HEK293T (cell line): ENCODE measurements around the gene TMEM117.

Experiments
- CTCF ChIA-PET: fragments of 350-600 bp; formaldehyde crosslinking; extraction: SDS; loops from one replicate; lab custom pipeline; 2021; ENCODE audit warnings: antibody characterized with exemption, inconsistent platforms; lab: Yijun Ruan, JAX
- POLR2A ChIA-PET: fragments of 350-600 bp; formaldehyde crosslinking; extraction: SDS; loops from one replicate; lab custom pipeline; 2020; ENCODE audit warnings: antibody characterized with exemption, inconsistent platforms; lab: Yijun Ruan, JAX
- DNase-seq: peaks from one replicate; pipeline ENCODE4 v3.0.0; 2012; ENCODE audit warnings: mixed read lengths; ENCODE audit errors: extremely low spot score
- ARNT ChIP-seq: fragments of 450-650 bp; IDR thresholded peaks from 2 replicates; pipeline ENCODE4 v1.6.1; 2017; ENCODE audit warnings: mild to moderate bottlenecking
- BHLHE40 ChIP-seq: fragments of 450-650 bp; IDR thresholded peaks from 2 replicates; pipeline ENCODE4 v1.6.1; 2016; ENCODE audit warnings: mild to moderate bottlenecking, moderate library complexity, borderline replicate concordance
- CTBP1 ChIP-seq: fragments of 450-650 bp; IDR thresholded peaks from 2 replicates; pipeline ENCODE4 v1.6.1; 2016; ENCODE audit warnings: borderline replicate concordance
- ELF4 ChIP-seq: fragments of 450-650 bp; IDR thresholded peaks from 2 replicates; pipeline ENCODE4 v1.6.1; 2017; ENCODE audit warnings: antibody characterized with exemption
- FOXA1 ChIP-seq: fragments of 450-650 bp; IDR thresholded peaks from 2 replicates; pipeline ENCODE4 v1.6.1; 2016; ENCODE audit warnings: mild to moderate bottlenecking
- FOXK2 ChIP-seq: fragments of 450-650 bp; IDR thresholded peaks from 2 replicates; pipeline ENCODE4 v1.6.1; 2016; ENCODE audit warnings: mild to moderate bottlenecking
- FOXM1 ChIP-seq: fragments of 450-650 bp; IDR thresholded peaks from 2 replicates; pipeline ENCODE4 v1.6.1; 2017; ENCODE audit warnings: mild to moderate bottlenecking, borderline replicate concordance
- HDGF ChIP-seq: fragments of 450-650 bp; IDR thresholded peaks from 2 replicates; pipeline ENCODE4 v1.6.1; 2017; ENCODE audit warnings: antibody characterized with exemption, borderline replicate concordance
- L3MBTL2 ChIP-seq: fragments of 450-650 bp; conservative IDR thresholded peaks from 2 replicates; pipeline ENCODE4 v1.6.1; 2016; ENCODE audit warnings: mild to moderate bottlenecking
- LEF1 ChIP-seq: fragments of 450-650 bp; IDR thresholded peaks from 2 replicates; pipeline ENCODE4 v1.6.1; 2017; ENCODE audit warnings: mild to moderate bottlenecking, borderline replicate concordance
- NFRKB ChIP-seq: fragments of 450-650 bp; IDR thresholded peaks from 2 replicates; pipeline ENCODE4 v1.6.1; 2016; ENCODE audit warnings: mild to moderate bottlenecking, moderate library complexity
- SP1 ChIP-seq: fragments of 450-650 bp; IDR thresholded peaks from 2 replicates; pipeline ENCODE4 v1.6.1; 2017
- SUZ12 ChIP-seq: fragments of 450-650 bp; IDR thresholded peaks from 2 replicates; pipeline ENCODE4 v1.6.1; 2016; ENCODE audit warnings: mild to moderate bottlenecking
- TARDBP ChIP-seq: fragments of 450-650 bp; IDR thresholded peaks from 2 replicates; pipeline ENCODE4 v1.6.1; 2016
- ZNF384 ChIP-seq: fragments of 450-650 bp; IDR thresholded peaks from 2 replicates; pipeline ENCODE4 v1.6.1; 2016
- TF ChIP-seq, protein P1 (sequence below): fragments of 450-650 bp; IDR thresholded peaks from 2 replicates; pipeline ENCODE4 v1.6.1; 2016

Gene TMEM117

DNA sequence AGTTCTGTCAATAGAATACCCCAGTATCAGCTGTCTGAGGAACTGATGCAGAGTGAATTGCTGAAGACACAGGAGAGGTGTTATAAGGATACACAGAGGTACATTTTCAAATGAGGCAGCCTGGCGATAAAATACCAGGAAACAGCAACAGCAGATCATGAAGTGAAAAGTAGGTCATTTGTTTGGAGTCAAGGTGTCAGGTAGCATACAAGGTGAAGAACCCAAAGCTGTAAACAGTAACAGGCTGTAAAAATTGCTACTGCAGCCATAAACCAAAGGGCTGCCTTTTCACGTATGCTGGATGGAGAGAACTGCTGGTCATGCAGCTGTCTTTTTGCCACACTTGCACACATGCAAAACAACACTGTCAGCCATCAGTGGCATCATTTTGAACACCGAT, 20.5 kb upstream of the TMEM117 start:
- no peak for DNase-seq
- ChIA-PET CTCF (no interaction called here), POLR2A (interaction anchor here (3.2 kb wide), 1 partner anchor 10 kb away, joined by 23 read pairs; the partner anchor contains the start of gene TWF1)
- TF ChIP-seq FOXK2 (no peak), SP1 (no peak), HDGF (no peak), ELF4 (no peak), FOXM1 (no peak), TARDBP (no peak), CTBP1 (no peak)

DNA sequence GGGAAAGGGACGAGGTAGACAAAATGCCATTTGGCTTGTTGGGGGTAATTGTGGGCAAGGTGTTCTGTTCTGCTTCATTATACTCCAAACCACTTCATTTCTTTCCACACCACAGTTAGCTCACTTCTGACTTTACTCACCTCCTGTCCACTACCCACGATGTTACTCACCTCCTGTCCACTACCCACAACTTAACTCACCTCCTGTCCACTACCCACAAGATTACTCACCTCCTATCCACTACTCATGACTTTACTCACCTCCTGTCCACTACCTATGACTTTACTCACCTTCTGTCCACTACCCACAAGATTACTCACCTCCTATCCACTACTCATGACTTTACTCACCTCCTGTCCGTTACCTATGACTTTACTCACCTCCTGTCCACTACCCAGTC, 19.7 kb upstream of the TMEM117 start:
- CTCF ChIA-PET = no interaction called here
- no peak for DNase-seq
- POLR2A ChIA-PET = interaction anchor here (3.2 kb wide), 1 partner anchor 10 kb away, joined by 23 read pairs; the partner anchor contains the start of gene TWF1
- TF ChIP-seq FOXK2 = no peak
- no peak for TF ChIP-seq ARNT
- TF ChIP-seq CTBP1 = no peak
- no peak for TF ChIP-seq LEF1
- TF ChIP-seq NFRKB = no peak
- TF ChIP-seq BHLHE40 = no peak
- no peak for TF ChIP-seq ELF4
- no peak for TF ChIP-seq FOXM1
- TF ChIP-seq SP1 = no peak
- TF ChIP-seq TARDBP = no peak
- TF ChIP-seq, protein P1, sequence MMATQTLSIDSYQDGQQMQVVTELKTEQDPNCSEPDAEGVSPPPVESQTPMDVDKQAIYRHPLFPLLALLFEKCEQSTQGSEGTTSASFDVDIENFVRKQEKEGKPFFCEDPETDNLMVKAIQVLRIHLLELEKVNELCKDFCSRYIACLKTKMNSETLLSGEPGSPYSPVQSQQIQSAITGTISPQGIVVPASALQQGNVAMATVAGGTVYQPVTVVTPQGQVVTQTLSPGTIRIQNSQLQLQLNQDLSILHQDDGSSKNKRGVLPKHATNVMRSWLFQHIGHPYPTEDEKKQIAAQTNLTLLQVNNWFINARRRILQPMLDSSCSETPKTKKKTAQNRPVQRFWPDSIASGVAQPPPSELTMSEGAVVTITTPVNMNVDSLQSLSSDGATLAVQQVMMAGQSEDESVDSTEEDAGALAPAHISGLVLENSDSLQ = no peak
- TF ChIP-seq FOXA1 = no peak
- no peak for TF ChIP-seq L3MBTL2
- no peak for TF ChIP-seq ZNF384
- no peak for TF ChIP-seq SUZ12
- no peak for TF ChIP-seq HDGF

DNA sequence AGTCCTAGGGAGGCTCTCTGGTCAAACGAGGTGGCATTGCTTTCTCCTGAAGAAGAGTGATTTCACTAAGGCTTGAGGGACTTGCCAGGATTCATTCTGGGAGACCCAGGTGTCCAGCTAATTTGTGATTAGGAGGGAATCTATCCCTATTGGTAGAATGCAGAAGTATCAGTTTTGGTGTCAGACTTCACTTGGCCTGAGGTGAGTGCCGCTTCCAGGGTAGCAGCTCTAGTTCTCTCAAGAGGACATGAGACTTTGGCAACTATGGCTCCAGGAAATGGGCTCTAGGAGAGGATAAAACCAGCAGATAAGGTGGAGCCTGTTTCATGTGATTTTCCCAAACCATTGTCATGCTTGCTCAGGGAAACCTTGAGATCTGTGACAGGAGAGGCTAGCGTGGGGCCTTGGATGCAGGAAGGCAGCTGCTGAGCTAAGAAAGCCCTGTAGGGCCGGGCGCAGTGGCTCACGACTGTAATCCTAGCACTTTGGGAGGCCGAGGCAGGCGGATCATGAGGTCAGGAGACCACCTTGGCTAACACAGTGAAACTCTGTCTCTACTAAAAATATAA, 11.6 kb upstream of the TMEM117 start:
- no peak for DNase-seq
- CTCF ChIA-PET = no interaction called here
- TF ChIP-seq ZNF384 (no peak), FOXM1 (no peak), L3MBTL2 (no peak), SUZ12 (no peak), ELF4 (no peak), LEF1 (no peak), SP1 (no peak), FOXK2 (no peak), NFRKB (no peak), CTBP1 (no peak), TARDBP (no peak), BHLHE40 (no peak), FOXA1 (no peak), ARNT (no peak)
- TF ChIP-seq, protein P1 = no peak
- POLR2A ChIA-PET = interaction anchor here (0.6 kb wide), 1 partner anchor 17 kb away, joined by 3 read pairs; no protein-coding TSS in a partner anchor

DNA sequence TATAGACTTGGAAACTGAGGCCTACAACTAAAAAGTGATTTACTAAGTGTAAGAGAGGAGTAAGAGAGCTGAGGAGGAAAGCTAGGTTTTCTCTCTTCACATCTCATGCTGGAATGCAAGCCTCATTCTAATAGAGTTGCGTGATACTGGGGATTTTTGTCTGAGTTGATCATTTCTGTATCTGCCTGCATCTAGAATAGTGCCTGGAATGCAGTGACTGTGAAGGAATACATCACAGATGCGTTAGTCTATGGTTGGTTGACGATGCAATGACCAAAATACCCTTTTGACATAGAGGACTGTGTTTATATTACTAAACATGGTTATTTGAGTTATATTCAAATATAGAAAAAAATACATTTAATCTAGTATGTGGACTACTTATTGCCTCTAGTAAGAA, 9.2 kb upstream of the TMEM117 start:
- no peak for DNase-seq
- POLR2A ChIA-PET = interaction anchor here (0.9 to 1.2 kb wide), 2 partner anchors 9 to 20 kb away, joined by 3 to 6 read pairs; partner anchors contain the start of genes TMEM117 and TWF1
- CTCF ChIA-PET = no interaction called here
- TF ChIP-seq SUZ12 = no peak
- no peak for TF ChIP-seq FOXM1
- no peak for TF ChIP-seq LEF1
- TF ChIP-seq ARNT = no peak
- TF ChIP-seq ELF4 = no peak
- TF ChIP-seq L3MBTL2 = no peak
- TF ChIP-seq SP1 = no peak
- no peak for TF ChIP-seq FOXA1
- TF ChIP-seq NFRKB = no peak
- TF ChIP-seq CTBP1 = no peak
- no peak for TF ChIP-seq TARDBP
- TF ChIP-seq, protein P1 = no peak

DNA sequence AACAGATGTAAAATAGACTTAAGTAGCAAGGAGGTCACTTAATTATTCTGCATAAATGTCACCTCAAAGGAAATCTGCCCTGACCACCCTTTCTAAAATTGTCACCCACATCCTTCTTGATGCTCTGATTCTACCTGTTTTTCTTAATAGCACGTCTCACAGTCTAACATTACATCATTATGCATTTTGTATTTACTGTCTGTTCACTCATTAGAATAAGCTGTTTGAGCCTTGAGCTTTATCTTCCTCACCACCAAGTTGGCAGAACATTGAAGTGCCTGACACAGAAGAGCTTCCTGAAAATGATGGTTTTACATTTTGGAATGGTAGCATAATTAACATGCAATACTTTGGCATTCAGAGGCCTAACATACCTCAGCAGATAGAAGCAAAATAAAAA, 8.8 kb upstream of the TMEM117 start:
- DNase-seq = no peak
- CTCF ChIA-PET = no interaction called here
- TF ChIP-seq ZNF384 = no peak
- TF ChIP-seq FOXA1 = no peak
- TF ChIP-seq, protein P1 = no peak
- TF ChIP-seq HDGF = no peak
- no peak for TF ChIP-seq L3MBTL2
- TF ChIP-seq SUZ12 = no peak
- no peak for TF ChIP-seq FOXM1
- no peak for TF ChIP-seq SP1
- no peak for TF ChIP-seq ARNT
- no peak for TF ChIP-seq FOXK2
- POLR2A ChIA-PET = interaction anchor here (1.2 kb wide), 1 partner anchor 20 kb away, joined by 6 read pairs; the partner anchor contains the start of gene TWF1
